Neural cell (in vitro differentiated cells): ENCODE data around the gene SDHB. TPM values are rescaled to one million over a fixed set of nuclear protein-coding genes. Genes with fewer than 3 reads are reported as not detected.
A peak's percentile ranks its signal among the peaks of the same experiment; 100 is the strongest.

Experiments used
- H2AFZ ChIP-seq: fragments of 200-600, 300-800 bp; sonication (generic), shearing (Covaris generic); 2 replicates; pipeline ENCODE4 v1.6.0; 2014; ENCODE audit warnings: low read depth, mild to moderate bottlenecking, antibody characterized with exemption, low read length, moderate library complexity
- H3F3A ChIP-seq: fragments of 200-600 bp; shearing (Covaris generic); 2 replicates; pipeline ENCODE4 v1.6.1; 2016; ENCODE audit warnings: mild to moderate bottlenecking, moderate library complexity, mixed read lengths, antibody characterized with exemption, low read length; ENCODE audit not compliant: insufficient read depth, poor library complexity, severe bottlenecking
- H3K27ac ChIP-seq: fragments of 200-600, 300-800 bp; sonication (generic), shearing (Covaris generic); 2 replicates; pipeline ENCODE4 v1.5.1; 2014; ENCODE audit warnings: mild to moderate bottlenecking, low read length, moderate library complexity
- H3K27me3 ChIP-seq: fragments of 300-800, 200-600 bp; sonication (generic), shearing (Covaris generic); 2 replicates; pipeline ENCODE4 v1.6.0; 2014; ENCODE audit warnings: mild to moderate bottlenecking, low read depth, low read length, moderate library complexity; ENCODE audit not compliant: insufficient read depth
- H3K36me3 ChIP-seq: fragments of 300-800, 200-600 bp; sonication (generic), shearing (Covaris generic); 2 replicates; pipeline ENCODE4 v1.5.1; 2014; ENCODE audit warnings: mild to moderate bottlenecking, antibody characterized with exemption, low read length, moderate library complexity; ENCODE audit not compliant: insufficient read depth
- H3K4me2 ChIP-seq: fragments of 300-800, 200-600 bp; sonication (generic), shearing (Covaris generic); 2 replicates; pipeline ENCODE4 v1.6.0; 2014; ENCODE audit warnings: mild to moderate bottlenecking, low read length
- H3K4me3 ChIP-seq: fragments of 300-800, 200-600 bp; sonication (generic), shearing (Covaris generic); 2 replicates; pipeline ENCODE4 v1.5.1; 2014; ENCODE audit warnings: mild to moderate bottlenecking, low read length, moderate library complexity
- H3K79me2 ChIP-seq: fragments of 200-600 bp; shearing (Covaris generic); replicated peaks from 2 replicates; pipeline ENCODE4 v1.6.0; 2014; ENCODE audit warnings: mild to moderate bottlenecking, low read length, moderate library complexity; ENCODE audit not compliant: insufficient read depth
- H3K9ac ChIP-seq: fragments of 300-800, 200-600 bp; sonication (generic), shearing (Covaris generic); 2 replicates; pipeline ENCODE4 v1.6.1; 2016; ENCODE audit warnings: mild to moderate bottlenecking, low read length, mixed read lengths
- H3K9me2 ChIP-seq: fragments of 200-600 bp; shearing (Covaris generic); 2 replicates; pipeline ENCODE4 v1.6.1; 2016; ENCODE audit warnings: mild to moderate bottlenecking, low read length, mixed read lengths; ENCODE audit not compliant: insufficient read depth
- H3K9me3 ChIP-seq: fragments of 200-600, 300-800 bp; sonication (generic), shearing (Covaris generic); 2 replicates; pipeline ENCODE4 v1.6.1; 2016; ENCODE audit warnings: mild to moderate bottlenecking, mixed run types, low read length, moderate library complexity, mixed read lengths
- H4K20me1 ChIP-seq: fragments of 200-600 bp; shearing (Covaris generic); 2 replicates; pipeline ENCODE4 v1.6.1; 2016; ENCODE audit warnings: mild to moderate bottlenecking, mixed run types; ENCODE audit not compliant: insufficient read depth
- EP300 ChIP-seq: fragments of 450-650 bp; conservative IDR thresholded peaks from 2 replicates; pipeline ENCODE4 v1.6.1; 2014; ENCODE audit warnings: antibody characterized with exemption, mild to moderate bottlenecking, moderate library complexity; ENCODE audit not compliant: poor library complexity, severe bottlenecking
- EZH2 ChIP-seq: fragments of 200-600, 300-800 bp; shearing (Covaris generic), sonication (generic); IDR thresholded peaks from 2 replicates; pipeline ENCODE4 v1.6.1; 2014; ENCODE audit warnings: antibody characterized with exemption, low read length, borderline replicate concordance, mild to moderate bottlenecking; ENCODE audit not compliant: insufficient read depth, poor library complexity, severe bottlenecking
- MXI1 ChIP-seq: fragments of 450-650 bp; conservative IDR thresholded peaks from 2 replicates; pipeline ENCODE4 v1.6.1; 2014; ENCODE audit warnings: antibody characterized with exemption, mild to moderate bottlenecking; ENCODE audit not compliant: poor library complexity, severe bottlenecking
- POLR2AphosphoS5 ChIP-seq: IDR thresholded peaks from 2 replicates; pipeline ENCODE4 v1.6.1; 2012
- RAD21 ChIP-seq: fragments of 450-650 bp; conservative IDR thresholded peaks from 2 replicates; pipeline ENCODE4 v1.6.1; 2014; ENCODE audit warnings: antibody characterized with exemption, mild to moderate bottlenecking, moderate library complexity
- SMC3 ChIP-seq: fragments of 450-650 bp; conservative IDR thresholded peaks from 2 replicates; pipeline ENCODE4 v1.6.1; 2014; ENCODE audit warnings: antibody characterized with exemption, mild to moderate bottlenecking, moderate library complexity; ENCODE audit not compliant: poor library complexity
- TAF1 ChIP-seq: IDR thresholded peaks from 2 replicates; pipeline ENCODE4 v1.6.1; 2012; ENCODE audit warnings: low read depth
- polyA plus RNA-seq: library from polyadenylated mRNA; depleted of rRNA; stranded (reverse); fragments of >200 nt; gene quantifications from 2 replicates; pipeline ENCODE4 v1.2.3, GENCODE V29; 2014
- TF ChIP-seq, protein P1 (sequence below): IDR thresholded peaks from 2 replicates; pipeline ENCODE4 v1.6.1; 2012; ENCODE audit warnings: borderline replicate concordance
- TF ChIP-seq, protein P2 (sequence below): fragments of 450-650 bp; IDR thresholded peaks from 2 replicates; pipeline ENCODE4 v1.5.1; 2014; ENCODE audit warnings: antibody characterized with exemption, mild to moderate bottlenecking, moderate library complexity; ENCODE audit not compliant: poor library complexity, severe bottlenecking

SDHB gene
- polyA plus RNA-seq, 1 donor from 2014 or later: 129 TPM

DNA sequence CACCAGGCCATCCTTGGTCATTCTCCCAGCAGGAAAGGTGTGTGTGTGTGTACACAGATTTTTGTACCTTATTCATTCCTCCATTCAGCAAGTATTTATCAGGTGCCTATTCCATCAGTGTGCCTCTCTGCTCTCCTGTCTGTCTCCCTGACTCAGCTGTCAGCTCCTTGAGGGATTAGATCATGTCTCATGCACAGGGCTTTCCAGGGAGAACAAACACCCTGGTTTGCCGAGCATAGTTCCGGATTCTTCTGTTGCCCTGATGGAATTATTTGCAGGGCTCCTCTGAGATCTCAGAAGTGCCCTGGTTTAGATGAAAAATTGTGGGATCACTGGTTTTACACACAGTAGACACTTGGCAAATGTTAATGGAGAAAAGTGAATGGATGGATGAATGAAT, 8.1 kb upstream of the SDHB start:
- H3K79me2 ChIP-seq: no peaks in the 10 kb centered on the region
- H3K9me3 ChIP-seq: no peaks in the 10 kb centered on the region
- peak overlapping the region; percentile 5 for H2AFZ ChIP-seq
- no peak for TF ChIP-seq MXI1
- no peak for TF ChIP-seq EZH2
- no peak for TF ChIP-seq SMC3
- TF ChIP-seq, protein P1, sequence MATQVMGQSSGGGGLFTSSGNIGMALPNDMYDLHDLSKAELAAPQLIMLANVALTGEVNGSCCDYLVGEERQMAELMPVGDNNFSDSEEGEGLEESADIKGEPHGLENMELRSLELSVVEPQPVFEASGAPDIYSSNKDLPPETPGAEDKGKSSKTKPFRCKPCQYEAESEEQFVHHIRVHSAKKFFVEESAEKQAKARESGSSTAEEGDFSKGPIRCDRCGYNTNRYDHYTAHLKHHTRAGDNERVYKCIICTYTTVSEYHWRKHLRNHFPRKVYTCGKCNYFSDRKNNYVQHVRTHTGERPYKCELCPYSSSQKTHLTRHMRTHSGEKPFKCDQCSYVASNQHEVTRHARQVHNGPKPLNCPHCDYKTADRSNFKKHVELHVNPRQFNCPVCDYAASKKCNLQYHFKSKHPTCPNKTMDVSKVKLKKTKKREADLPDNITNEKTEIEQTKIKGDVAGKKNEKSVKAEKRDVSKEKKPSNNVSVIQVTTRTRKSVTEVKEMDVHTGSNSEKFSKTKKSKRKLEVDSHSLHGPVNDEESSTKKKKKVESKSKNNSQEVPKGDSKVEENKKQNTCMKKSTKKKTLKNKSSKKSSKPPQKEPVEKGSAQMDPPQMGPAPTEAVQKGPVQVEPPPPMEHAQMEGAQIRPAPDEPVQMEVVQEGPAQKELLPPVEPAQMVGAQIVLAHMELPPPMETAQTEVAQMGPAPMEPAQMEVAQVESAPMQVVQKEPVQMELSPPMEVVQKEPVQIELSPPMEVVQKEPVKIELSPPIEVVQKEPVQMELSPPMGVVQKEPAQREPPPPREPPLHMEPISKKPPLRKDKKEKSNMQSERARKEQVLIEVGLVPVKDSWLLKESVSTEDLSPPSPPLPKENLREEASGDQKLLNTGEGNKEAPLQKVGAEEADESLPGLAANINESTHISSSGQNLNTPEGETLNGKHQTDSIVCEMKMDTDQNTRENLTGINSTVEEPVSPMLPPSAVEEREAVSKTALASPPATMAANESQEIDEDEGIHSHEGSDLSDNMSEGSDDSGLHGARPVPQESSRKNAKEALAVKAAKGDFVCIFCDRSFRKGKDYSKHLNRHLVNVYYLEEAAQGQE: peak; percentile 88
- TF ChIP-seq, protein P2, sequence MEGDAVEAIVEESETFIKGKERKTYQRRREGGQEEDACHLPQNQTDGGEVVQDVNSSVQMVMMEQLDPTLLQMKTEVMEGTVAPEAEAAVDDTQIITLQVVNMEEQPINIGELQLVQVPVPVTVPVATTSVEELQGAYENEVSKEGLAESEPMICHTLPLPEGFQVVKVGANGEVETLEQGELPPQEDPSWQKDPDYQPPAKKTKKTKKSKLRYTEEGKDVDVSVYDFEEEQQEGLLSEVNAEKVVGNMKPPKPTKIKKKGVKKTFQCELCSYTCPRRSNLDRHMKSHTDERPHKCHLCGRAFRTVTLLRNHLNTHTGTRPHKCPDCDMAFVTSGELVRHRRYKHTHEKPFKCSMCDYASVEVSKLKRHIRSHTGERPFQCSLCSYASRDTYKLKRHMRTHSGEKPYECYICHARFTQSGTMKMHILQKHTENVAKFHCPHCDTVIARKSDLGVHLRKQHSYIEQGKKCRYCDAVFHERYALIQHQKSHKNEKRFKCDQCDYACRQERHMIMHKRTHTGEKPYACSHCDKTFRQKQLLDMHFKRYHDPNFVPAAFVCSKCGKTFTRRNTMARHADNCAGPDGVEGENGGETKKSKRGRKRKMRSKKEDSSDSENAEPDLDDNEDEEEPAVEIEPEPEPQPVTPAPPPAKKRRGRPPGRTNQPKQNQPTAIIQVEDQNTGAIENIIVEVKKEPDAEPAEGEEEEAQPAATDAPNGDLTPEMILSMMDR: no peak
- peak; percentile 18 for TF ChIP-seq RAD21
- peak; percentile 95 for TF ChIP-seq EP300
- no peak for TF ChIP-seq TAF1
- peak; percentile 62 for TF ChIP-seq POLR2AphosphoS5
- H3F3A ChIP-seq: no peaks in the 10 kb centered on the region
- peak overlapping the region; percentile 67 for H3K4me2 ChIP-seq
- peak overlapping the region; percentile 42 for H3K4me3 ChIP-seq
- H3K9ac ChIP-seq: peak overlapping the region; percentile 59
- H4K20me1 ChIP-seq: no peaks in the 10 kb centered on the region
- peak overlapping the region; percentile 92 for H3K27ac ChIP-seq
- no peaks in the 10 kb centered on the region for H3K27me3 ChIP-seq
- H3K36me3 ChIP-seq: no peaks in the 10 kb centered on the region
- H3K9me2 ChIP-seq: no peaks in the 10 kb centered on the region

DNA sequence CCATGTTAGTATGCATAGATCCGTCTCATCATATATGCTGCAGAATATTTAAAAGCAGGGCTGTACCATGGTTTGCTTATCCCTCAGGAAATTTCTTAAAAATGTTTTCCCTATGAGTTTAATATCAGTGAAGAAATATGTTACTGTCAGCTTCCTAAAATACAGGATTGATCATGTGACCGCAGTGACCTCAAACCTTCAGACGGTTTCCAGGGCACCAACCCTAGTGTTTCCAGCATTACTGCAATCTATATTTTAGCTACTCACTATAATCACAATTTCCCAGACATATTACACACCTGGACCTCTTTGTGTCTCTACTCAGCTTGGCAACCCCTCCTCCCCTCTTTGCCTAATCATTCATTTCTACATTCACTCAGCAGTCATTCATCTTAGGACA, 7.7 kb upstream of the SDHB start:
- no peaks in the 10 kb centered on the region for H4K20me1 ChIP-seq
- H3K4me2 ChIP-seq: peak overlapping the region; percentile 31
- no peaks in the 10 kb centered on the region for H3K9me2 ChIP-seq
- H2AFZ ChIP-seq: peak overlapping the region; percentile 5
- peak overlapping the region; percentile 59 for H3K9ac ChIP-seq
- H3K27me3 ChIP-seq: no peaks in the 10 kb centered on the region
- no peaks in the 10 kb centered on the region for H3F3A ChIP-seq
- H3K36me3 ChIP-seq: no peaks in the 10 kb centered on the region
- TF ChIP-seq, protein P1: no peak
- TF ChIP-seq RAD21: no peak
- TF ChIP-seq SMC3: no peak
- H3K79me2 ChIP-seq: no peaks in the 10 kb centered on the region
- H3K9me3 ChIP-seq: no peaks in the 10 kb centered on the region
- H3K4me3 ChIP-seq: peak overlapping the region; percentile 42
- H3K27ac ChIP-seq: peak overlapping the region; percentile 92
